Activated T-cell treated with anti-CD3 and anti-CD28 coated beads for 24 hours (primary cell): Measurements from ENCODE around the gene RSRC2.
"Not testable (repeated sequence)": the region's sequence is repeated elsewhere in the genome, so short reads cannot be mapped to it uniquely, and the experiment has no call there.

Experiments
- DNase-seq: peaks from one replicate; pipeline ENCODE4 v3.0.0-alpha.2; 2020; ENCODE audit warnings: low read depth

Gene RSRC2

DNA sequence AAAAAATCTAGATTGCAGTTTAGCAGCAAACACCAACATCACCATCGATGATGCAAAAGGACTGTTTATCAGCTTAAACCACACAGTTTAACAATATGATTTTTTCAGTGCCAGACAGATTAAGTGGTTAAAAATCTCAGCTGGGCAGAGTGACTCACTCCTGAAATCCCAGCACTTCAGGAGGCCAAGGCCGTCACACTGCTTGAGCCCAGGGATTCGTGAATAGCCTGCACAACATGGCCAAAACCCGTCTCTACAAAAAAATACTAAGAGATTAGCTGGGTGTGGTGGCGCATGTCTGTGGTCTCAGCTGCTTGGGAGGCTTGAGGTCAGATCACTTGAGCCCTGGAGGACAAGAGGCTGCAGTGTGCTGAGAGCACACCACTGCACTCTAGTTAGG is 8.9 kb downstream of the RSRC2 start:
- DNase-seq: no peak

DNA sequence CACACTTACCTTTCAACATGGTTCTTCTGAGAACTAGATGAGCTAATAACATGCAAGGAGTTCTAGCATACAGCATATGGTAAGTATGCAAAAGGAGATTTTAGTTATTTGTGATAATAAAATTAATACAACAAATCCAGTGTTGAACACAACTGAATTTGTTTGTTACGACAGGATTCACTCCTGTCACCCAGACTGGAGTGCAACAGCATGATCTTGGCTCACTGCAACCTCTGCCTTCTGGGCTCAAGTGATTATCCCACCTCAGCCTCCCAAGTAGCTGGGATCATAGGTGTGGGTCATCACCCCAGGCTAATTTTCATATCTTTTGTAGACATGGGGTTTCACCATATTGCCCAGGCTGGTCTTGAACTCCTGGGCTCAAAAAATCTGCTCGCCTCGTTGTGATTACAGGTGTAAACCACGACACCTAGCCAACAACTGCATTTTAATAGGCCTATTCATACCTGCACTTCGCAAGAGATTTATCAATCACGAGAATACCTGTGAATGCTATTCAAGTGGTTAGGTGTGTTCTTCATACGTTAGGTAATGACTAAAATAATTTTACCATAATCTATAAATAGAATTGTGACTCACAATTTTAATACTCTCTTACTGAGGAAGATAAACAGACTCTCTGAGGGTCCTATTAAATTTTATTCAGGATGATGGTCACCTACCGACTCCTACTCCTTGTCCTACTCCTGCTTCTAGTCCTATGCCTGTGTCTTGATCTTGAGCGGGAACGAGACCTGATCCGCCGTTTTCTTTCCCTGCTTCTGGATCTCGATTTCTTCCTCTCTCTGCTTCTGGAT is 10.0 kb downstream of the RSRC2 start:
- DNase-seq: no peak

DNA sequence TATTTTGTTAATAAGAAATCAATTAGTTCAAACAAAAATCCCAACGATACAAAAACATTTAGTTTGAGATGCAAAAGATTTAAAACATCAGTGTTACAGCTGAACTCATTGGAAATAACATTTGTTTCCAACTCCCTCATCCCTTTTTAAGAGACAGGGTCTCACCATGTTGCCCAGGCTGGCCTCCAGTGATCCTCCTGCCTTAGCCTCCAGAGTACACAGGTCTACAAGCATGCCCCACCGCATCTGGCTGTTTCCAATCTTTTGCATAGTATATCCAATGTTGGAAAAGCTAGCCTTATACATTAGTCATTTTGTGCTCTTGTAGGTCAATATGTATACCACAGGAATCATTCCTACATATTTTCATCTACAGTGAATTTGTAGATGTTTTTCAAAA is 11.5 kb downstream of the RSRC2 start:
- DNase-seq: no peak

GRCh38 chr12:122513660-122514059 is 13.1 kb downstream of the RSRC2 start:
- no peak for DNase-seq

GRCh38 chr12:122513028-122513427 is 13.7 kb downstream of the RSRC2 start:
- not testable (repeated sequence) for DNase-seq

DNA sequence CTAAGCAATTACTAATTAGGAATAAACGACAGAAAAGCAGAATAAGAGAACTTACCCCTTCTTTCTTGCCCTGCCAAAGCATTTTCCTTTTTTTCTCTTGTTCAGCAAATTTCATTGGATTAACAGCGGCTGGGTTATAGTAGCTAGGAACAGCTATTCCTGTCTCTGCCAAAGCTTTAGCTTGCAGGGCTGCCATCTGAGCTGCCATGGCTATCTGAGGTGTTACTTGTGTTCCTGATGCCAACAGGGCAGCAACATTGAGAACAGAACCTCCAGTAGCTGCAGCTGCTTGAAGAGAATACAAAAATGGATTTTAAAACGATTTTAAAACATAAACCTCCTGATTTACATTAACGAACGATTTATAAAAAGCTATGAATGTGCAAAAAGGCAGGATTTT is 18.6 kb downstream of the RSRC2 start:
- DNase-seq: no peak

- DNase-seq: no peak
Measured at GRCh38 chr12:122506393-122506938, 20.3 kb downstream of the RSRC2 start.

GRCh38 chr12:122505419-122506051 is 21.2 kb downstream of the RSRC2 start:
- DNase-seq: no peak

DNA sequence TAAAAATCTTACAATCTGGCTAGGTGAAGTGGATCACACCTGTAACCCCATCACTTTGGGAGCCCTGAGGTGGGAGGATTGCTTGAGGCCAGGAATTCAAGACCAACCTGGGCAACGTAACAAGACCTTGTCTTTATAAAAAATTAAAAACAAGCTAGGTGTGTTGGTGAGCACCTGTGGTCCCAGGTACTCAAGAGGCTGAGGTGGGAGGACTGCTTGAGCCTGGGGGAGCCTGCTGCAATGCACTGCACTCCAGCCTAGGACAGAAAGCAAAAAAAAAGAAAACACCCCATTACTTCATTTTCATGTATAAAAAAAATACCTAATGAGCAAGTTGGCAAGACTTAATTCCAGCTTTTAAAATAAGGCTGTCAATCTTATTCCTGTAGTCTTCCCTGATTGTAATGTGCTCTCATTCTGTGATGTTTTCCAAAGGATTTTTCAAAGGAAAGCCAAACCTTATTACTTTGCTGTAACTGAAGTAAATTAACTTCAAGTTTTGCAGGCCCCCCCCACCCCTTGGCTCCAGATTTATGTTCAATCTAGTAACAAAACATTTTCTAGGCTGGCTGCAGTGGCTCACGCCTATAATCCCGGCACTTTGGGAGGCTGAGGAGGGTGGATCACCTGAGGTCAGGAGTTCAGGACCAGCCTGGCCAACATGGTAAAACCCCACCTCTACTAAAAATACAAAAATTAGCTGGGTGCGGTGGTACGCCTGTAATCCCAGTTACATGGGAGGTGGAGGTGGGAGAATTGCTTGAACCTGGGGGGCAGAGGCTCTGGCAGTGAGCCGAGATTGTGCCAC is 22.7 kb downstream of the RSRC2 start:
- DNase-seq: no peak

- no peak for DNase-seq
Measured at GRCh38 chr12:122503147-122503751, 23.5 kb downstream of the RSRC2 start.

- DNase-seq: no peak
Measured at GRCh38 chr12:122501489-122501989, 25.2 kb downstream of the RSRC2 start.

GRCh38 chr12:122500685-122501488 is 25.8 kb downstream of the RSRC2 start, which contains the start of gene ZCCHC8:
Gene ZCCHC8, minus strand, starts transcription at chr12:122500932. Its CDS starts 92 bp downstream, at chr12:122500840.
- peak; percentile 94 for DNase-seq

DNA sequence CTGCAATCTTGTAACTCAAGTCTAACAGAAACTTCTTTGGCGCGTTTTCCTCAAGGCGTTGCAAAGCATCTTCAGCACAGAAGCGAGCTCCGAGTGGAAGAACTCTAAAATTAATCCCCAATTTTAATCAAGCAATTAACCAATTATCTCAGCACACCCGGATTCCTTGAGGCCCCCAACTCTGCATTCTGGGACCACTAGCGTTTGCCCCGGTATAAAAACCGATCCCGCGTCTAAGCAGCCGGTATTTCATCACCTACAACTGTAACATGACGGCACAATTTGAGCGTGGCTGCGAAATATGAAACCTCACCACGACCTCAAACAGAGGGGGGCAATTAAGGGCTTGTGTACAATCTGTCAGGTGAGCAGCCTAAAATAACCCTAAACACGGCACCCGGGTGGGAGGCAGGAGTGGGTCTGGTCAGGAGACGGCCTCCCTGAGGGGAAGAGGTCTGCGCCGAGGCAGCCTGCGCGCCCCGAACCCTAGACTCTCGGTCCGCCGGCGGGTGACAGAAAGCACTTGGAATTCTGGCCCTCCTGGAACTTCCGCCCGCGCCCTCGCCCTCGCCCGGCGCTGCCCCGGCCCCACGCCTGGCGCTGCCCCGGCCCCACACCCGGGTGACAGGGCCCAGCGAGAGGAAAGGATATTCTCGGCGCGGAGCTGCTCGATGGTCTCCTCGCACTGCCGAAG is 26.6 kb downstream of the RSRC2 start:
- DNase-seq: peak; percentile 16

GRCh38 chr12:122495258-122495657 is 31.5 kb downstream of the RSRC2 start:
- DNase-seq: no peak

DNA sequence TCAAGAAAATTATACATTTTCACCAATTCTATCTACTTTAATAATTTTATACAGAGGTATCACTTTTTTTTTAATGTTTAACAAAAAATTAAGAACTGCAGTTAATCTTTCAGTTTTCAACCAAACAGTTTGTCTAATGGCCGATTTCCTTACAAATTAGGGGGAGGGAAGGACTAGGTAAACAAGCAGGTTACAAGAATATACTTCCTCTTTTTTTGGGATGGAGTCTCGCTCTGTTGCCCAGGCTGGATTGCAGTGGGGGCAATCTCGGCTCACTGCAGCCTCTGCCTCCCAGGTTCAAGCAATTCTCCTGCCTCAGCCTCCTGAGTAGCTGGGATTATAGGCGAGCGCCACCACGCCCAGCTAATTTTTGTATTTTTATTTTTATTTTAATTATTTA is 33.5 kb downstream of the RSRC2 start:
- not testable (repeated sequence) for DNase-seq

DNA sequence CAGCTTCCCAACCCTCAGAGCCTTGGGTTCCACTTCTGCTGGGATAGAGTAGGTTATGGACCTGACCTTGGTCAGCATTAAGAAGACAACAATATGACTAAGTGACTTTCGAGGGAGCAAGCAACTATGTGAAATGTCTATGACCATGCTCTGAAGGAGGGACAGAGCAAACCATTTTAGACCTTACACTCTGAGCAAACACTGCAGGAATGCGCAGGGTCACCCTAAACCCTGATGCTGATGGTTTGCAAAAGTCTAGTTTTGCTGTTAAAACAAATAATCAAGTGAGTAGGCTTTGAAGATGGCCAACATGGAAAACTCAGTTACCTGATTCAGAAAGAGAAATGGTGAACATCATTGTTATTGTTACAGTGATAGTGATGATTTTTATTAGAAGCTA is 34.7 kb downstream of the RSRC2 start:
- no peak for DNase-seq

GRCh38 chr12:122489038-122489437 is 37.7 kb downstream of the RSRC2 start:
- no peak for DNase-seq

DNA sequence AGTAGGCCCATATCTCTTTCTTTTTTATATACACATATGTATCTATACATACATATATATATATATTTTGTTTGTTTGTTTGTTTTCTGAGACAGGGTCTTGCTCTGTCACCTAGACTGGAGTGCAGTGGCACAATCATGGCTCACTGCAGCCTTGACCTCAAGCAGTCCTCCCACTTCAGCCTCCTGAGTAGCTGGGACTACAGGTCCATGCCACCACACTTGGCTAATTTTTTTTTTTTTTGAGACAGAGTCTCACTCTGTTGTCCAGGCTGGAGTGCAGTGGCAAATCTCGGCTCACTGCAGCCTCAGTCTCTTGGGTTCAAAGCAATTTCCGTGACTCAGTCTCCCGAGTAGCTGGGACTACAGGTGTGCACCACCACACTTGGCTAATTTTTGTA is 38.9 kb downstream of the RSRC2 start:
- DNase-seq: not testable (repeated sequence)

GRCh38 chr12:122486805-122487426 is 39.8 kb downstream of the RSRC2 start:
- DNase-seq: no peak

- not testable (repeated sequence) for DNase-seq
Measured at GRCh38 chr12:122486360-122486759, 40.4 kb downstream of the RSRC2 start.
